OCI-M2 (cell line): ENCODE measurements around the gene OLIG3.

Experiments used
- DNase-seq: peaks from one replicate; lab custom pipeline; 2025; ENCODE audit not compliant: unreplicated experiment; lab: John Stamatoyannopoulos, UW

Gene OLIG3

DNA sequence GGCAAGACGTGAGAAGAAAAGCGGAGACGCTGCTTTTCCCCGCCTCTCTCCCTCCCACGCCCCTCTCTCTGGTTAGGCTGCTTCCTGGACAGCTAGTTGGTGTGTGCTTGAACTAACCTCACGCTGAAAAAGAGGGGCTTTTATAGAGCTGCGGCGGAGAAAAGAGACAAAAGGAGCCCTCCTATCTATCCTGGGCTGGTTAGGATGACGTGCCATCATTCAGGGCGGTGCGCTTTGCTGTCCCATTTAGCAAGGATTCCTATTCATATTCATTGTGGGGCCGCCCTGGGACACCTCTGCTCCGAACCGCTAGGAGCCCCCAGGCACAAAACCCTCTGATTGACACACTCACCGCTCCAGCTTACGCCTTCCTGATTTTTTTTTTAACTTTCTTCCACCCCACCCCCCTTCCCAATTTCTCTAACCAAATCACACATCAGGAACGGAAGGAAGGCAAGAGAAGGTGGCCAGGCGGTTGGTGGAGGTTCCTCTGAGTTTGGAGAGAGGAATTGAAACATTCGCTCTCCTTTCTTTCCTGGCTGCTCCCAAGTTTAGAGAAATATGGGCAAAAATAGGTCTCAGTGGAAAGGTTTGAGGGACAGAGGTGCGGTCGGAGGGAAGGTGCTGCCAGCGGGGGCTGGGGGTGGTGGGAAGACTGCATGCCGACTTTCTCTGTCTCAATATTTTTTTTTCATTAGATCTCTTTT, at the start of gene OLIG3:
Gene OLIG3 (minus strand): TSS at position 114 of the 707 bp plus-strand sequence. CDS start 224 bp downstream, outside the sequence.
- no peak for DNase-seq

DNA sequence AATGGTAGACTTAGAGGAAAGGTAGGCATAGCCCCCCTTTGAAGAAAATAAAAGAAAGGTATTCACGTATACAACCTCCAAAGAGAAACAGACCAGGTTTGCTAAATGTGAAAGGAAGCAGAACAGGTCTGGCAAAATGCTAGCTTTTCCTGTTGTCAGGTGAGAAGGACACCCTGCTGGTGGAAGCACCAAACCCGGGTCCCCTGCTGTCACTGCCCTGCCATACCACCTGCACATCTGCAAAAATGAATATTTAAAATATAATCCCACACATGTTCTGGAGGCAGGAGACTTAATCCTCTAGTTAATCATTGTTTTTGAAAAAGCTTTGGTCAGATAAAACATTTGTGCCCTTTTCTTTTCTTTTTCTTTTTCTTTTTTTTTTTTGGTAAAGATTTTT, 48.9 kb upstream of the OLIG3 start:
- no peak for DNase-seq

DNA sequence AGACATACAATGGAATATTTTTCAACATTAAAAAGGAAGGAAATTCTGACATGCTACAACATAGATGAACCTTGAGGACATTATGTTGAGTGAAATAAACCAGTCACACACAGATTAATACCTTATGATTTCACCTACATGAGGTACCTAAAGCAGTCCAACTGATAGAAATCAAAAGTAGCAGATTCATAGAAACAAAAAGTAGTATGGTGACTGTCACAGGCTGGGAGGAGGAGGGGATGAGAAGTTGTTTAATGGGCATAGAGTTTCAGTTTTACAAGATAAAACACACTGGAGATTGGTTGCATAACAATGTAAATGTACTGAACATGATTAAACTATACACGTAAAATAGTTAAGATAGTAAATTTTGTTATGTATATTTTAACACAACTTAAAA, 48.5 kb upstream of the OLIG3 start:
- no peak for DNase-seq

DNA sequence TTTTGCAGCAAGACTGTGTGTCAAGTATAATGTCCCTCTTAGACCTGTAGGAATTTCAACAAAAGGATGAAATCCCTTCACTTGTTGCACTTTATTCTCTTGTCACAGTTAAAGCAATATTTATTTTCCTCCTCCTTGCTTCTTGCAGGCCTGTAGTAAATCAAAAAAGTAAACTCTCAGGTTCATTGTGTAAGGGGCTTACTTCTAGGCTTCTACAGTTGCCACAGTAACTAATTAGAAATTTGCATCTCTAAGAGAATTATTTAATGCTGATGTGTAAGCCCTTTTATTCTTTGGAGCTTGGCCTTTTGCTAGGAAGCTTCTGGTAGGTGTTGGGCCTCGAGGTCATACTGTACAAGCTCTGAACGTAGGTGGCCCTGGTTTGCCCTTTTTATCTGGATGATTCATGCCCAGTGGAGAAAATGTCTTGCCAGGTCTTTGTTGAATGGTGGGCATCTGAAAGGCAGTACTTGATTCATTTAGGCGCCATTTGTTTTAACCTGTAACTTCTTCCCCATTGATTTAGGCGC, 47.4 kb upstream of the OLIG3 start:
- no peak for DNase-seq

DNA sequence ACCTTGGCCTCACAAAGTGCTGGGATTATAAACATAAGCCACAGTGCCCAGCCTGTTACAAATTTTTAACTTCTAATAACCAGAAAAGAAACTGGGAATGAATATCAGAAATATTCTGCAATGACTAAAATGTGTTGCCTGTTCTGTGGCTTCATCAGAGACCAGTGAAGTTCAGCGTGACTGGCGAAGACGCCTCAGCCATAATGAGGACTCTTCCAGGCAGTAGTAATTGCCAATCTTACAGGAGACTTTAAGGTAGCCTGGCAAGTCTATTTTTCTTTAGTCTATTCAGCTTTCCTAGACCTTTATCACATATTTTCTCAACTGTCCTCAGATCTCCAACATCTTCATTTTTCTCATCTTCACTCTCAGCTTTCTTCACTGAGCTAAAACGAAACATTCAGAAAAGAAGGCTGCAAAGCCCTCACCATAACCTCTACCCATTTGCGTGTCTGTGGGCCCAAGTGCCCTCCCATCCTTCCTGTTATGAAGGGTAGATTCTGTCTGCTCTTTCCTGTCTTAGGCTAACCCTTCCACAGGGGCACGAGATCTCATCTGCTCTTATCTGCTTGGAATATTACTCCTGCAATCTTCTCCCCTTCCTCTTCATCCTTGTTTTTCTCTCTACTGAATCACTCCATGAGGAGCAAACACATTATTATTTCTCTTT, 42.0 kb upstream of the OLIG3 start:
- no peak for DNase-seq

DNA sequence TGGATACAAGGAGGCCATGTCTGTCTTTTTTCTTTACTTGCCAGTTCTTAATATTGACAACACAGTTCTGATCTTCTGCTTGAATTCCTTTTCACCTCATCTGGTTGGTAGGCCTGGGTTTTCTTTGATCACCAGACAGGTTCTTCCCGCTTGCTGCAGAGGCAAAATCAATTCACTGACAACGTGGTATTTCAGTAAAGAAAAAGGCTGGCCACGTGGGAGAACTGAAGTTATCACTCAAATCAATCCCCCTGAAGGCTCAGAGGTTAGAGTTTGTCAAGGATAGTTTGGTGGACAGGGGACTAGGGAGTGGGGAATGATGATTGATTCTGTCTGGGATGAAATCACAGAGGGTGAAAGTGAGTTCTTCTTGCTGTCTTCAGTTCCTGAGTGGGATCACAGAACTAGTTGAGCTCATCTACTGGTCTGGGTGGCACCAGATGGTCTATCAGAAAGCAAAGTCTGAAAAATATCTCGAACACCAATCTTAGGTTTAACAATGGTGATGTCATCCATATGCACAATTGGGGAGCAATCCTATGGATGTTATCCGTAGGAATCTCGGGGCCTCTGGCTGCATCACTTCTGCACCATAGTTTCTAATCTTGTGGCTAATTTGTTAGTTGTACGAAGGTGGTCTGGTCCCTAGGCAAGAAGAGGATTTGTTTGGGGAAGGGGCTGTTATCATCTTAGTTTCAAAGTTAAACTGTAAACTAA, 37.3 kb upstream of the OLIG3 start:
- no peak for DNase-seq

DNA sequence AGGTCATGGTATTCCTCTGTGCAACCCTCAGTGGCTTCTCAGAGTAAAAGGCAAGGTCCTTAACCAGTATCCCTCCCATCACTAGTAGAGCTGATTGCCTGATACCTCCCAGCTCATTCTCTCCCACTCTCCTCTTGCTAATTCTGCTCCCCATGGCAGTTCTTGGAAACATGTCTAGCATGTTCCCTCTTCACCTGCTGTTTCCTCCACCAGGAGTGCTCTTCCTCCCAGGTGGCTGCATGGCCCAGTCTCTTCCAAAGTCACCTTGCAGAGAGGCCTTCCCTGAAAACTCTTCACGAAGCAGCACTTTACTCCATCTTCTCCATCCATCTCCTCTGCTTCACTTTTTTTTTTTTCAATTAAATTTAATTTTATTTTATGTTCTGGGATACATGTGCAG, 36.2 kb upstream of the OLIG3 start:
- no peak for DNase-seq

DNA sequence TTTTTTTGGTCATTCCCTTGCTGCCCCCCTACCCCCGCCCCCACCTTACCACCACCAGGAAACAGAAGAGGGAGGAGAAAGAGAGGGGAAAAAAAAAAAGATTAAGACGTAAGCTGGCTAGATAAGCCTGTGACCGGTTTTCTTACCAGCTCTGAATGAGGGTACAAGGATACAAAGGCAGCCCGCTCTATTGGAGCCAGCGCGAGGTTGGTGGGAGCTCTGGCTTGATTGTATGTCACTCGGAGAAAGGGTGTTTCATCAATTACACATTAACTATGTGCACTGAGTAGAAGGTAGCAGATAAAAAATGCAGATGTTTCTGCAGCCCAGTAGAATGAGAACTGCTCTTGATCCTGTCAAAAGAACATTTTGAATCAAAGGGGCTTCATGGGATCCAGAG, 28.6 kb upstream of the OLIG3 start:
- no peak for DNase-seq

DNA sequence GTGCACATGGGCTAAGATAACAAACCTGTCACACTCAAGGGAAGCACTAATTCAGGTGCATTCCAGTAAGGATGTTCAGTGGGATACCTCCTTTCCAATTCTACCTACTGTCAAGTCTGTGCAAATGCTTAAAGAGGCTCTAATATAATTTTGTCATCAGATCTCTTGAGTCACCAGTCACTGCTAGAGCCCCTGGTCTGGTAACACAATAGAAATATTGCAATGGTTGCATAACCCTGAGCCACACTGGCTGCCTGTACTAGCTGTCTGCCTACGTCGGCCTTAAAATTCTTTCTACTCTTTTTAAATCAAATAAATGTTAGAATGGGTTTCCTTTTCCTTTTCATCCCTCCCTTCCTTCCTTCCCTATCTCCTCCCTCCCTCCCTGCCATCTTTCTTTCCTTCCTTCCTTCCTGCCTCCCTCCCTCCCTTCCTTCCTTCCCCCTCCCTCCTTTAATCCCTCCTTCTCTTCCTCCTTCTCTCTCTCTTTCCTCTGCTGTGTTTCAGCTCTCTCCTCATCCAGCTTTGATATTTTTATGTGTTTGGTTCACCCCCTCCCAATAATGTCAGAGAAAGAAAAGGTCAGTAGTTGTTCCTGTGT, 28.1 kb upstream of the OLIG3 start:
- DNase-seq: no peak

DNA sequence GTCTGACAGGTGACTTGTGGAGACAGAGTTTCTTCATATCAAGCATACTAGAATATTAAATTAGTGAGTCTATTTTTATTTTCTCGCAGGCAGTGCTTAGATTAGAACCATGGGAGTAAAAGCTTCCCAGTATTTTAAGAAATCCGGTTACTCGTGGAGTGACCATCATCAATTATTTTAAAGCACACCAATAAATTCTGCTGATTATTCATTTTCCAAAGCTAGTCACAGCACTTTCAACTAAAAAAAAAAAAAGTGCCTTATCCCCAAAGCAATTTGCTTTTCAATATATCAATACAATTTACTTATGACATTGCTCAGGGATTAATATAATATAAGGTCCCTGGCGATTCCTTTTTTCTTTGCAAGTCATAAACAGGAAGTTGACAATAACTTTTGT, 26.3 kb upstream of the OLIG3 start:
- no peak for DNase-seq

DNA sequence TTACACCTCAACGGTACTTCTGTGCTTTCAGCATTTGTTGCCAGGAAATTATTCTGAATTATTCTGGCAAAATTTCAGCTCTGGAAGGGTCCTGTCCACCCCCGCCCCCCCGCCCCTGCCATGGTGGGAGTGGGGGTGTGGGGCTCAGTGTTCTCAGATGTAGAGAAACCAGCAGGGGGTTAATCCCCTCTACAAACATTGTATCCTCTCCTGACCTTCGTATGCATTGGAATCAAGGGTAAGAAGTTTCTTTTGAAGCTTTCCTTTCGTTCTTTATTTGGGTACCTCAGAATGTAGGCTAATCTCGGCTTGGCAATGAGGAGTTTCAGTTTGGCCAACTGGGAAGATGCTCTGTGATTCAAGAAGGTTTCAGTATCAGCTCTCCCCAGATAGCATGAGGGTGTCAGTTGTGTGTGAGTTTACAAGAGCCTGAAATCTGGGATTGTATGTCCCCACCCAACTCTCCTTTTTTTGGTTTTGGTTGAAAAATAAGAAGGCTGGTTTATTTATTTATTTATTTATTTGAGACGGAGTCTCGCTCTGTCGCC, 25.5 kb upstream of the OLIG3 start:
- DNase-seq: no peak

DNA sequence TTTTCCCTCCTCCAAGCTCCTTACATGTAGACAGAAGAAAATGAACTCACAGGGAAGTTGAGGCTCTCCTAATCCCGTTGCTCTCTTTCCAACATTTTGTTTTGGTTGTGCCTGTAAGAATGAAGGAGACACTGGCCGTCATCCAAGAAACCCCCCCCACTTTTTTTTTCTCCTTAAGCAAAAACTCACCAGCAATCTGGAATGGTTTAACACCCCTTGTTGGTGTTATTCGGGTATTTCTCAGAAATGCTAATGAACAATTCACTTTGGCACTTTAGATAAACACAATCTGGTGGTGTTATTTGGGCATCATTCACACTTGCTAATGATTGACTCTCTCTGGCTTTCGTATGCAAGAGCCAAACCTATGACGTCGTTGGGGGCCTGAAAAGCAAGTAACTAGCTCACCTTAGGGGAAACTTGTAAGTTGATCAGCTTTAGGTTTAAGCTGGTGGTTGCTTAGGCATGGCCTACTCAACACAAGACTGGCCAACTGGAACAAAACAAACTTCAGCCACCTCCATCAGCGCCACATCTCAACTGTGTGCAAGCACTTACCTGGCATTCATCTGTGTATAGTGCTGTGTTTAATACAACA, 24.3 kb upstream of the OLIG3 start:
- no peak for DNase-seq

DNA sequence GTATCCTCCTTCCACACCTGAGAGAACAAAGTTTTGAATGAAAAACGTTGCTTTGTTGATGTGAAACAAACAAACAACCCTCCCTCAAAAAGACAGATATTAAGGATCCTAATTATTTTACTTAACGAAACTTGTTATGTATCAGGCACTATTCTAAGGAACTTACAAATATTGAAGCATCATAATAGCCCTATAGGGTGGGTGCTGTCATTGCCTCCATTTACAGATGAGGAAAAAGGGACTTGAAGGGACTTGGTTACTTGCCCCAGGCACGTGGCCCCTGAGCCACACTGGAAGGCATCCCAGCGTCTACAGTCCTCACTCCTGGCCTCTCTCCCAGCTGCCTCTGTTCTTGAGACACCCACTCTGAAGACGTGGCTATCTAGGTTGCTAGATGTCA, 20.2 kb upstream of the OLIG3 start:
- no peak for DNase-seq

DNA sequence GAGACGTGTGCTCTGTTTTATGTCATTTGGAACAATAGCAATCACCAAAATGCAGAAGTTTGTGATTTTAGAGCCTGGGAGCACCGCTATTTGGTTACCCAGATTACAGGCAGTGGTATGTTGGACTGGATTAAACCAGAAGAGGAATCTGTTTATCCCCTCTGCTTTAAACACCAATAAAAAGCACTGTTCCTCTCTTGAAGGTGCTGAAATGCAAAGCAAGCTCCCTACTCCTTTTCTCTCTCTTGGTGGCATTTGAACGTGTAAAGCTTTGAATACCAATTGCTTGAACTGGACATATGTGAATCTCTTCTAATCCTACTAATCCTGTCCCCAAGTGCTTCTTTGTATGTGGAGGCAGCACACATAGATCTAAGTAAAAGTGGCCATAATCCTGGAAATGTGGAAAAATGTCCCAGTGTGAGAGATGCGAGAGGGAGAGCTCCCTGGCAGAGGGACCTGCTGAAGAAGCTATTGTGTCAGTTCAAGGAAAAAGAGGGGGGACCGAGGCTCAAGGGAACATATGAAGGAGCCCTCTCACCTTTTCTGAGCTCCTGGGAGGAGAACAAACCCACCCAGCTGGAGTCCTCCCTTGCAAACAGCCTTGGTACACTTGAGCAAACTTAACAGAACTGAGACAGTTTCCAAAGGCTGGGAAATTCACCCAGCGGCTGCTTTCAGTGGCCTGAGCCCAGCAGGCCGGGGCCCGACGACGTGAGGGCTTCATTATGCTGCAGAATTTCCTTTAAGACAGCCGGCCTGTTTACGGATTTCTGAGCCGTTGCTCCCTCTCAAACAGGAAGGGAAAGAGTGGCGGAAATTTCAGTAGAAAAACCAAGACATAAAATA, 18.8 kb upstream of the OLIG3 start:
- no peak for DNase-seq

DNA sequence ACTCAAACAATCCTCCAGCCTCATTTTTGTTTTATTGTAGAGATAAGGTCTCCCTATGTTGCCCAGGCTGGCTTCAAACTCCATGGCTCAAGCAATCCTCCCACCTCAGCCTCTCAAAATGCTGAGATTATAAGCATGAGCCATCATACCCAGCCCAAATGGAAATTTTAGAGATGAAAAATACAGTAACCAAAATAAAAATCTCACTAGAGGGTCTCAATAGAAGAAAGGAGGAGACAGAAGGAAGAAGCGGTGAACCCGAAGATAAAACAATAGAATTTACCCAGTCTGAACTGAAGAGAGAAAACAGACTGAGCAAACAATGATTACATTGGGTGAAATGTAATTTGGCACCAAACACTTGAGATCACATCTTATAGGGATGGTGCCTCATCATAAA, 16.7 kb upstream of the OLIG3 start:
- no peak for DNase-seq

DNA sequence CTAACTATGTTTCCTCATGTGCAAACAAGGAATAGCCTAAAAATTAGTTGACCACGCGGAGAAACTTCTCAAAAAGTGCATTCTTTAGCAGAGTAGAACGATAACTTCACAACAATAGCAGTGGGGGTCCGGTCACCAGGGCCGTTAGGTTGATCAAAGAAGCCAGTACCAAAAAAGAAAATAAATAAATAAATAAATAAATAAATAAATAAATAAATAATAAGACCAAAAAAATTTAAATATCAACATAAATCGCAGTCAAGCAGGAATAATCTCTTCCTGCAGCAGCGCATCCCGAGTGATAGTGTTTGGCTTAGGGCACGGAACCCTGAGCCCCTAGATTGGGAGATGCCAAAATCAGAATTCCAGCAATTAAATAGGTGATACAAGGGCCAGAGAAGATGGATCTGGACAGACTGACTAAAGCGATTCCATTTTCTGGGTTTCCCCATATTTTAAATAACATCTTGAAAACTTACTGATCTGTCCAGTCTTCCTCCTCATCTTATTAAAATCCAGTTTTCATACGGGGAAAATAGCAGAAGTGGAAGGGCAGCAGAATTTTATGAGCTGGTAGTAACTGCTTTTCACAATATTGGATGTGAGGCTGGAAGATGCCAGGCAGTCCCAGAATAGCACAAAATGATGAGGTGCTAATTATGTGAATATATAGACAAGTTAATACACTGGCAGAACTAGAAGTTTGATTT, 4.4 kb upstream of the OLIG3 start:
- DNase-seq: no peak

DNA sequence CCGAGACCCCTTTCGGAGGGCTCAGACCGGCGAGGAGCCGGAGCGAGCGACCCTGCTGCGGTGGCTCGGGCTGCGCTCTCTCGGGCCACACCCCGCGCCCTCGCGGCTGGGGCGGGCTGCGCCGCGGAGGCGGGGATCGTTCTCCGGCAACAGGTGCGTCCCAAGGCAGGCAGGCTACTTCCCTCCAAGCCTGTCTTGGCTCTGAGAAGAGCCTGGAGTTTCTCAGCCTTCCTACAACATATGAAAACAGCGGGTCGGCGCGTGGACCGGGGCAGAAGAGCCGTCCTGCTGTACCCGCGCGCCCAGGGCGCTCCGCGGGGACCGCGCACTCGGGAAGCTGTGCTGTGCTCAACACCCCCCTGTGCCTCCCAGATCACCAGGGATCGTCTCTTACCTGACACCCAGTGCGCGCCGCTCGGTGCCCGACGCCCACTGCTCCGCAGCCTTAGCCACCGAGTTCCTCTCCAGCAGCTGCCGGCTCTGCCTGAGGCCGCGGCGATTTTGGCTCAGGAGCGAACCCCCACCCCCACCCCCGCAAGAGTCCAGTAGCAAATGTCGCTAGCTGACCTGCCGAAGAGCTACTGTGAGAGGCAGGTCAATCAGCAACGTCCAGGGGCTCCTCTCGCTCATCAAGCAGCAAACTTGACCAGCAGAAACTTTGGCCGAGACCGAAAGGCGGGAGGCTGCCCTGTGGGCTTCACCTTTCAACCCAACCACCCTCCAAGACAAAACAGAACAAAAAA, 3.7 kb upstream of the OLIG3 start:
- no peak for DNase-seq

DNA sequence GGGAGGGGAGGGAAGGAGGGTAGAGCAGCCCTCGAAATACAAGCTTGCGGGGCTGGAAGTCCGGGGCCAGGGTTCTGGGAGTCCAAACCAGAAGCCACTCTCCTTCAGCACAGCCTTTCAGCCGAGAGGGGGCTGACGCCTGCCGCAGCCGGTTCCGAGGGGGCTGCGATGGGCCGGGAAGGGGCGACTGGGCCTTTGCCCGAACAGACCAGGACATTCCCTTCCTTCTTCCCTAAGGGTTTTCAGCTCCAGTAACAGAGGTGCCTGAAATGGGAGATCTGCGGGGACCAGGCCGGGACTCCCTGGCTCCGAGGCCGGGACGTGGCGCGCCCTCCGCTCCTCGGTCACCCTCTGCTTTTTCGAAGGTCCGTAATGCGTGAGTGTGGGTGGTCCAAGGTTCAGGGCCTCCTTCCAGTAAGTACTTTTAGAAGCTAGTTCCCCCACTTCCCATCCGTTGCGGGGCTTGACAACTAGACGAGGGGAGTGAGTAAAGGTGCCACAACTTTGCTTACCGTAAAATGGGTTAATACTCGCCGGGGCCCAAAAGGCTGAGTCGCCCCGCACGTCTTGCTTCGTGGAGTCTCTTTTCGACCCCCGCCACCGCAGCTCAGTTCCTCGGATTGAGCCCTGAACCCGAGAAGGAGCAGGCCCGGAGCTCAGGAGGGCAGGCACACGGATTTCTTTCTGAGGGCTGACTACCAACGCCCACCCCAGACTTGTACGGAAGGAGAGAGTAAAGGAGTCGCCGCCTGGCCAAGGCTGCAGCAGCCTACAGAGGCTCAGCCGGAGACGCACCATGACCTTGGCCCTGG, 2.9 kb upstream of the OLIG3 start:
- no peak for DNase-seq
